Measurements from ENCODE around the gene PIK3C2B. TPM values are rescaled to one million over a fixed set of nuclear protein-coding genes. Genes with fewer than 3 reads are reported as not detected.

The PIK3C2B gene, protein sequence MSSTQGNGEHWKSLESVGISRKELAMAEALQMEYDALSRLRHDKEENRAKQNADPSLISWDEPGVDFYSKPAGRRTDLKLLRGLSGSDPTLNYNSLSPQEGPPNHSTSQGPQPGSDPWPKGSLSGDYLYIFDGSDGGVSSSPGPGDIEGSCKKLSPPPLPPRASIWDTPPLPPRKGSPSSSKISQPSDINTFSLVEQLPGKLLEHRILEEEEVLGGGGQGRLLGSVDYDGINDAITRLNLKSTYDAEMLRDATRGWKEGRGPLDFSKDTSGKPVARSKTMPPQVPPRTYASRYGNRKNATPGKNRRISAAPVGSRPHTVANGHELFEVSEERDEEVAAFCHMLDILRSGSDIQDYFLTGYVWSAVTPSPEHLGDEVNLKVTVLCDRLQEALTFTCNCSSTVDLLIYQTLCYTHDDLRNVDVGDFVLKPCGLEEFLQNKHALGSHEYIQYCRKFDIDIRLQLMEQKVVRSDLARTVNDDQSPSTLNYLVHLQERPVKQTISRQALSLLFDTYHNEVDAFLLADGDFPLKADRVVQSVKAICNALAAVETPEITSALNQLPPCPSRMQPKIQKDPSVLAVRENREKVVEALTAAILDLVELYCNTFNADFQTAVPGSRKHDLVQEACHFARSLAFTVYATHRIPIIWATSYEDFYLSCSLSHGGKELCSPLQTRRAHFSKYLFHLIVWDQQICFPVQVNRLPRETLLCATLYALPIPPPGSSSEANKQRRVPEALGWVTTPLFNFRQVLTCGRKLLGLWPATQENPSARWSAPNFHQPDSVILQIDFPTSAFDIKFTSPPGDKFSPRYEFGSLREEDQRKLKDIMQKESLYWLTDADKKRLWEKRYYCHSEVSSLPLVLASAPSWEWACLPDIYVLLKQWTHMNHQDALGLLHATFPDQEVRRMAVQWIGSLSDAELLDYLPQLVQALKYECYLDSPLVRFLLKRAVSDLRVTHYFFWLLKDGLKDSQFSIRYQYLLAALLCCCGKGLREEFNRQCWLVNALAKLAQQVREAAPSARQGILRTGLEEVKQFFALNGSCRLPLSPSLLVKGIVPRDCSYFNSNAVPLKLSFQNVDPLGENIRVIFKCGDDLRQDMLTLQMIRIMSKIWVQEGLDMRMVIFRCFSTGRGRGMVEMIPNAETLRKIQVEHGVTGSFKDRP (N-terminal part only)
- polyA plus RNA-seq: 10 to 100 TPM in 1 of 2 donors, 1 to 10 TPM in 1; 7.8 to 14.2 TPM

- Histone ChIP-seq H3K4me1 (ENCODE audit: control insufficient read depth in 2 of 2, insufficient read depth in 2 of 2, low read length in 1 of 2) (peaks cover 0 to 9% of the 10 kb centered on the region in 2 donors), H3K9me3 (ENCODE audit: control insufficient read depth in 2 of 2, insufficient read depth in 1 of 2, low read depth in 1 of 2, low read length in 1 of 2) (no peaks in the 10 kb centered on the region), H3K27me3 (ENCODE audit: control insufficient read depth in 1 of 2, insufficient read depth in 2 of 2, low read length in 2 of 2) (no peaks in the 10 kb centered on the region), H3K36me3 (ENCODE audit: control insufficient read depth in 2 of 2, insufficient read depth in 2 of 2, low read length in 1 of 2) (peaks cover 0 to 5% of the 10 kb centered on the region in 2 donors), H3K4me3 (ENCODE audit: low read depth in 1 of 2, low read length in 2 of 2) (peak within 1 kb of the TSS; percentile 65 to 91), H3K27ac (ENCODE audit: low read depth in 2 of 2, low read length in 1 of 2) (peak within 1 kb of the TSS; percentile 95 to 98)
- 0% methylated on average over 66 to 69 of the region's 69 CpGs for WGBS, 2 donors
Measured at GRCh38 chr1:204494281-204495077, at the start of gene PIK3C2B. Gene PIK3C2B, minus strand, starts transcription at chr1:204494805. Its CDS starts 25,003 bp downstream, at chr1:204469802.

GRCh38 chr1:204544321-204544720, 49.7 kb upstream of the PIK3C2B start:
- no peaks in the 10 kb centered on the region for H3K27me3 ChIP-seq (ENCODE audit: control insufficient read depth in 1 of 2, insufficient read depth in 2 of 2, low read length in 2 of 2)
- H3K27ac ChIP-seq (ENCODE audit: low read depth in 2 of 2, low read length in 1 of 2): no peak overlapping the region
- no peaks in the 10 kb centered on the region for H3K9me3 ChIP-seq (ENCODE audit: control insufficient read depth in 2 of 2, insufficient read depth in 1 of 2, low read depth in 1 of 2, low read length in 1 of 2)
- H3K4me1 ChIP-seq (ENCODE audit: control insufficient read depth in 2 of 2, insufficient read depth in 2 of 2, low read length in 1 of 2): no peaks in the 10 kb centered on the region
- 76 to 80% methylated on average over 2 of the region's 2 CpGs for WGBS, 2 donors
- H3K36me3 ChIP-seq (ENCODE audit: control insufficient read depth in 2 of 2, insufficient read depth in 2 of 2, low read length in 1 of 2): peaks cover 0 to 6% of the 10 kb centered on the region in 2 donors
- no peak overlapping the region for H3K4me3 ChIP-seq (ENCODE audit: low read depth in 1 of 2, low read length in 2 of 2)

DNA sequence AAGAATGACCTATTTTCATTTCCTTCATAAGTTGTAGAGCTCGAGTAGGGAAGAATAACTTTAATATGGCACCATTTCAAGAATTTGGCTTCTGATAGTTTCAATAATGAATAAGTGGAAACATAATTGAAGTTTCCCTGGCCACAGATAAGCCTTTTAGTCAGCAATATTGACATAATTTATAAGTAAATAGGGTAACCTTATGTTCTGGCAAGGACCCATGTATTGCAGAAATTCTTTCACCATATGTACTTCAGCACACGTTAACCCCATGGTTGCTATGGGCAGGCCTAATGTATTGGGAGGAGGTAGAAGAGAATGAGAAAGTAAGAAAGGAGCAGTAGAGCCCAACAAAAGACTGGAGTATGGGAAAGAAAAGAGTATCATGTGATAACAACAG, 47.0 kb upstream of the PIK3C2B start:
- Histone ChIP-seq H3K27me3 (ENCODE audit: control insufficient read depth in 1 of 2, insufficient read depth in 2 of 2, low read length in 2 of 2) (no peaks in the 10 kb centered on the region), H3K36me3 (ENCODE audit: control insufficient read depth in 2 of 2, insufficient read depth in 2 of 2, low read length in 1 of 2) (peaks cover 5 to 9% of the 10 kb centered on the region in 2 donors), H3K4me3 (ENCODE audit: low read depth in 1 of 2, low read length in 2 of 2) (no peak overlapping the region), H3K9me3 (ENCODE audit: control insufficient read depth in 2 of 2, insufficient read depth in 1 of 2, low read depth in 1 of 2, low read length in 1 of 2) (no peaks in the 10 kb centered on the region), H3K4me1 (ENCODE audit: control insufficient read depth in 2 of 2, insufficient read depth in 2 of 2, low read length in 1 of 2) (no peaks in the 10 kb centered on the region), H3K27ac (ENCODE audit: low read depth in 2 of 2, low read length in 1 of 2) (no peak overlapping the region)
- 53 to 64% methylated on average over 2 of the region's 2 CpGs for WGBS, 2 donors

DNA sequence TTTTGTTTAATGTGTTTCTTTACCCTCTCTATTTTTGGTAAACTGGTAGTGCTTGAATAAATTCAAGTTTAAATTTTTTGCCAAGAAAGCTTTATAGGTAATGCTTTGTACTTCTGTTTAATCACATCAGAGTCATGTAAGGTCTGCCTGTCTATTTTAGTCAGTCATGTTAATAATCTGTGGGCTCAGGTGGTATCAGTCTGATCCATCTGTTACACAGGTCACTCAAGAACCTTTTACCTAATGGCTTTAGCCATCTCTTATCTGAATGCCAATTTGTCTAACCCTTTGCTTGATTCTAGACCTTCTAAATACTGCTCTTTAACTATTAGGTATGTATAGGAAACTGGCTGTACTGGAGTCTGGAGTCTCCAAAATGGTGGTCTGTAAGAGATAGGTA, 38.2 kb upstream of the PIK3C2B start:
- Histone ChIP-seq H3K36me3 (ENCODE audit: control insufficient read depth in 2 of 2, insufficient read depth in 2 of 2, low read length in 1 of 2) (peaks cover 12 to 19% of the 10 kb centered on the region in 2 donors), H3K4me1 (ENCODE audit: control insufficient read depth in 2 of 2, insufficient read depth in 2 of 2, low read length in 1 of 2) (no peaks in the 10 kb centered on the region), H3K27ac (ENCODE audit: low read depth in 2 of 2, low read length in 1 of 2) (no peak overlapping the region), H3K27me3 (ENCODE audit: control insufficient read depth in 1 of 2, insufficient read depth in 2 of 2, low read length in 2 of 2) (no peaks in the 10 kb centered on the region), H3K4me3 (ENCODE audit: low read depth in 1 of 2, low read length in 2 of 2) (no peak overlapping the region), H3K9me3 (ENCODE audit: control insufficient read depth in 2 of 2, insufficient read depth in 1 of 2, low read depth in 1 of 2, low read length in 1 of 2) (no peaks in the 10 kb centered on the region)

DNA sequence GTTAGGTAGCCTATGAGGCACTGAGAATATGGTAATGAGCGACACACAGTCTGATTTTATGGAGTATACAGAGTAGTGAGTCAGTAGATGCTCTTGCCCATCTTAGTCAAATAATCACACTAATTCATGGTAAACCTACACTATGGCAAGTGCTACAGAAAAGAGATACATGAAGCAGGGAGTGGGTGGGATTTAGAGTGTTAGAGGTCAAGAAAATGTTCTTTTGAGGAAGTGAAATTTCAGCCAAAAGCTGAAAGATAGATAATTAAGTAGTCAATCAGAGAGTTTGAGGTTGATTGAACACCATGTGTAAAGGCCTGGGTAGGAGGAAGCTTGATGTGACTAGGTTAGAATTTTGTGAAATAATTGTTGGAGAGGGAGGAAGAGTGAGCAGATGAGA, 36.3 kb upstream of the PIK3C2B start:
- WGBS, 2 donors: 94 to 98% methylated on average over 1 of the region's 1 CpG
- H3K27me3 ChIP-seq (ENCODE audit: control insufficient read depth in 1 of 2, insufficient read depth in 2 of 2, low read length in 2 of 2): no peaks in the 10 kb centered on the region
- no peak overlapping the region for H3K27ac ChIP-seq (ENCODE audit: low read depth in 2 of 2, low read length in 1 of 2)
- no peak overlapping the region for H3K4me3 ChIP-seq (ENCODE audit: low read depth in 1 of 2, low read length in 2 of 2)
- H3K9me3 ChIP-seq (ENCODE audit: control insufficient read depth in 2 of 2, insufficient read depth in 1 of 2, low read depth in 1 of 2, low read length in 1 of 2): no peaks in the 10 kb centered on the region
- no peaks in the 10 kb centered on the region for H3K4me1 ChIP-seq (ENCODE audit: control insufficient read depth in 2 of 2, insufficient read depth in 2 of 2, low read length in 1 of 2)
- peaks cover 13 to 19% of the 10 kb centered on the region in 2 donors for H3K36me3 ChIP-seq (ENCODE audit: control insufficient read depth in 2 of 2, insufficient read depth in 2 of 2, low read length in 1 of 2)

GRCh38 chr1:204529371-204529895, 34.8 kb upstream of the PIK3C2B start:
- WGBS, 2 donors: 86 to 87% methylated on average over 7 of the region's 7 CpGs
- H3K36me3 ChIP-seq (ENCODE audit: control insufficient read depth in 2 of 2, insufficient read depth in 2 of 2, low read length in 1 of 2): peaks cover 13 to 22% of the 10 kb centered on the region in 2 donors
- H3K9me3 ChIP-seq (ENCODE audit: control insufficient read depth in 2 of 2, insufficient read depth in 1 of 2, low read depth in 1 of 2, low read length in 1 of 2): no peaks in the 10 kb centered on the region
- H3K4me3 ChIP-seq (ENCODE audit: low read depth in 1 of 2, low read length in 2 of 2): no peak overlapping the region
- no peaks in the 10 kb centered on the region for H3K27me3 ChIP-seq (ENCODE audit: control insufficient read depth in 1 of 2, insufficient read depth in 2 of 2, low read length in 2 of 2)
- no peaks in the 10 kb centered on the region for H3K4me1 ChIP-seq (ENCODE audit: control insufficient read depth in 2 of 2, insufficient read depth in 2 of 2, low read length in 1 of 2)
- no peak overlapping the region for H3K27ac ChIP-seq (ENCODE audit: low read depth in 2 of 2, low read length in 1 of 2)

DNA sequence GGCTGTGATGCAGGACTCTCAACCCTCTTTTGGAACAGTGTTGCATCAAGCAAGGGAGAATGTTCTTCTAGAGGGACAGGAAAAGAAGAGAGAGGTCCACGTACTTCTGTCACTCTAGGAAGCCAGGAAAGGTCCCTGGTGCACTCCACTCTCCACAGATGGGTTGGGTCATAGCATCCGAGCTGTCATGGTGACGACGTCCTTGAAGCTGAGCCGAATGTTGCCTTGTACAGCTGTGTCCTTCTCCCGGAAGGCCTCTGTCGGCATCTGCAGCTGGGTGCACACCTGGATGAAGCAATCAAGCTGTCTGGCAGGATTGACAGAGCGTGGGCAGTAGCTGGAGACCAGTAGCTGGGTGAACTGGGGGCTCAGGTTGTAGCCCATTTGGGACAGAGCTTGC, 34.1 kb upstream of the PIK3C2B start:
- Histone ChIP-seq H3K4me1 (ENCODE audit: control insufficient read depth in 2 of 2, insufficient read depth in 2 of 2, low read length in 1 of 2) (no peaks in the 10 kb centered on the region), H3K4me3 (ENCODE audit: low read depth in 1 of 2, low read length in 2 of 2) (no peak overlapping the region), H3K36me3 (ENCODE audit: control insufficient read depth in 2 of 2, insufficient read depth in 2 of 2, low read length in 1 of 2) (peaks cover 13 to 19% of the 10 kb centered on the region in 2 donors), H3K9me3 (ENCODE audit: control insufficient read depth in 2 of 2, insufficient read depth in 1 of 2, low read depth in 1 of 2, low read length in 1 of 2) (peaks cover 0 to 2% of the 10 kb centered on the region in 2 donors), H3K27me3 (ENCODE audit: control insufficient read depth in 1 of 2, insufficient read depth in 2 of 2, low read length in 2 of 2) (no peaks in the 10 kb centered on the region), H3K27ac (ENCODE audit: low read depth in 2 of 2, low read length in 1 of 2) (no peak overlapping the region)
- WGBS, 2 donors: 92 to 94% methylated on average over 8 of the region's 8 CpGs

DNA sequence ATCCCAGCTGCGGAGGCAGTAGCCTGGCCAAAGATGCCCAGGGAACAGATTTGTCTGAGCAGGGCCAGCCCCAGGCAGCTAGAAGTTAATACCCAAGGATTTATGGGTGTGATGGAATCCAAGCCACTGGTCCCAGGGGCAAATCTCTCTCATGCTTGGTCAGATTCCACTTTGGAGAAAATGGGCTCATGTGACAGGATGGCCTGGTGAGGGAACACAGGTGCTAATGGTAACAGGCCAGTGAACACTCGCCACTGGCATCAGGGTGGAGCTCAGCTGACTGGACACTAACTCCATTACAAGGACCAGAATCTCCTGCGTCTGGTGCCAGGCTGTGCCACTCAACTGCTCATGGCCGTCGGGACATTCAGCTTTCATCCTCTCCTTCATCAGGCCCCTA, 33.6 kb upstream of the PIK3C2B start:
- Histone ChIP-seq H3K36me3 (ENCODE audit: control insufficient read depth in 2 of 2, insufficient read depth in 2 of 2, low read length in 1 of 2) (peaks cover 13 to 19% of the 10 kb centered on the region in 2 donors), H3K9me3 (ENCODE audit: control insufficient read depth in 2 of 2, insufficient read depth in 1 of 2, low read depth in 1 of 2, low read length in 1 of 2) (peaks cover 0 to 5% of the 10 kb centered on the region in 2 donors), H3K4me3 (ENCODE audit: low read depth in 1 of 2, low read length in 2 of 2) (no peak overlapping the region), H3K4me1 (ENCODE audit: control insufficient read depth in 2 of 2, insufficient read depth in 2 of 2, low read length in 1 of 2) (no peaks in the 10 kb centered on the region), H3K27me3 (ENCODE audit: control insufficient read depth in 1 of 2, insufficient read depth in 2 of 2, low read length in 2 of 2) (no peaks in the 10 kb centered on the region), H3K27ac (ENCODE audit: low read depth in 2 of 2, low read length in 1 of 2) (no peak overlapping the region)
- WGBS, 2 donors: 94 to 95% methylated on average over 5 of the region's 5 CpGs
